ENCODE results near the gene FOXA3.
"Not testable (repeated sequence)": the region's sequence is repeated elsewhere in the genome, so short reads cannot be mapped to it uniquely, and the experiment has no call there.

The FOXA3 gene

DNA sequence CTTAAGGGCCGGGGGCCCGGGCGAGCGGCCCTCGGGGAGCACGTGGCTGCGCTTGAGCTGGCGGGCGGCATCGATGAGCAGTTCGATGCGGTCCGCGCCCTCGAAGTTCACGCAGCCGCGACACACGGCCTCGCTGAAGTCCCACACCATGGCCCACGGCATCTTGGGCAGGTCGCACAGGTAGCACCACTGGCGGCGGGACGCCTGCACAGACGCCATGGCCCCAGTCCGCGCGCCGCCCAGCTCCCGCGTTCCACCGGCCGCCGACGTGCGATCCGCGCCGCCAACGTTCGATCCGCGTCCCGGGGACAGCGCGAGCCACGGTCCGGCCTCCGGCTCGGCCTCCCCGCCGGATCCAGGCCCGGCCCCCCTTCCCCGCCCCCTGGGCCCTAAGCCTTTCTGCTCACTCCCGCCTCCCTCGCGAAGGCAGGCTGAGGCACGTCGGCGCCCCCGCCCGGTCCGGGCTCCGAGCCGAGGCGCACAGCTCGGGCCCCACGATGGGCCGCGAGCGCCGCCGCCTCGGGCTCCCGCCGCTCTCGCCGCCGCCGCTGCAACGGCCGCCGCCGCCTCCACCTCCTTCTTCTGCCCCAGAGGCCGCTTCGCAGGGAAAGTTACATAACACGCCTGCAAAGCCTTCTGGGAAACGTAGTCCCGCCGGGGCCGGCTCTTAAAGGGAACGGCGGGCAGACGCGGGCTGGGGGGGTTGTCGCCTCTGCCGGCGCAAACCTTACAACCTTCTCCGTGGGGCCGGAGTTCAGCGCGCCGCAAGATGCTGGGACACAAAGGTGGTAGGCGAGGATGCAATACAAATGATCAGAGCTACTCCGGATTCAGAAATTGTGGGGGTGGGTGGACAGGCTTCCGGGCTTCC, 21.7 kb downstream of the FOXA3 start, which contains the start of gene IRF2BP1:
Gene IRF2BP1 (minus strand): TSS at position 586 of the 871 bp plus-strand sequence. CDS start 367 bp downstream, at position 219.
- peak within 1 kb of the TSS; percentile 66 for H3K4me3 ChIP-seq (ENCODE audit: low read depth, low read length)

GRCh38 chr19:45886427-45887199, 22.5 kb downstream of the FOXA3 start:
- peak; percentile 75 for DNase-seq (ENCODE audit: low read depth)
- peak overlapping the region; percentile 66 for H3K4me3 ChIP-seq (ENCODE audit: low read depth, low read length)

More for the DNA sequence above, 21.7 kb downstream of the FOXA3 start, which contains the start of gene IRF2BP1:
- peak; percentile 79 for DNase-seq (ENCODE audit: low read depth)

DNA sequence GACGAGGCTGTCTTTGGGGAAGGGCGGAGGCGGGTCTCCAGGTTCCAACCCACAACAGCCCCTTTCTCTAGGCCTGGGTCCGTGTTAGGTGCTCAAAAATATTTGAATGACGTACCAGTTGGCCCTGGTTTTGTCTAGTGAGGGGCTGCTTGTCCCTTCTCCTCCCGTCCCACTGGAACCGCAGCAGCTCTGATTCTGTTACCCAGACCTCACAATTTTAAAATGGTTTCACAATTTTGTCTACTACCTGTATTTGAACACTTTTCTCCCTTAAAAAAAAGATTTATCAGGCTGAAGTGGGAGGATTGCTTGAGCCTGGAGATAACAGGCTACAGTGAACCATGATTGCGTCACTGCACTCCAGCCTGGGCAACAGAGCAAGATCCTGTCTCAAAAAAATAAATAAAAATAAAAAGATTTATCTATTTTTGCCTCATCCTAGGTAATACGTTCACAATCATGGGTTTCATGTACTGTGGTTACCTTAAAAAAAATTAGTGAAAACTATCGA, 23.1 kb downstream of the FOXA3 start:
- no peak for DNase-seq (ENCODE audit: low read depth)
- H3K4me3 ChIP-seq (ENCODE audit: low read depth, low read length) = peak overlapping the region; percentile 66

GRCh38 chr19:45889210-45889885, 25.2 kb downstream of the FOXA3 start:
- no peak for DNase-seq (ENCODE audit: low read depth)

DNA sequence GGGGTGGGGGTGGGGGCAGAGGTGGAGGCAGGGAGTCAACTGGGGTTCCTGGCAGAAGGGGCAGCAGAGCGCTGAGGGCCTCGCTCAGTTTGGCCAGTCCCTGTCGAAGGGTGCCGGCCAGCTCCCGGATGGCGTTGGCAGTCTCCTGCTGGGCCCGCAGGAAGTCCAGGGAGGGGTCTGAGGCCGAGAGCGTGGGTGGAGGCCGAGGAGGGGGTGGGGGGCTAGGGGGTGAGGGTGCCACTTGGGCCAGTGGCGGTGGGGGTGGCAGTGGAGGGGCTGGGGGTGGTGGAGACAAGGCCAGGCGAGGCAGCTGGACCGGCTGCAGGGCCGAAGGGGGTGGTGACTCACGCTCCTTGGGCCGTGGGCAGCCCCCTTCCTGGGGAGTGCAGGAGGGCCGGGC, 26.8 kb downstream of the FOXA3 start:
- DNase-seq (ENCODE audit: low read depth) = no peak
- no peak overlapping the region for H3K4me3 ChIP-seq (ENCODE audit: low read depth, low read length)

More at GRCh38 chr19:45889210-45889885, 25.2 kb downstream of the FOXA3 start:
- no peak overlapping the region for H3K4me3 ChIP-seq (ENCODE audit: low read depth, low read length)

DNA sequence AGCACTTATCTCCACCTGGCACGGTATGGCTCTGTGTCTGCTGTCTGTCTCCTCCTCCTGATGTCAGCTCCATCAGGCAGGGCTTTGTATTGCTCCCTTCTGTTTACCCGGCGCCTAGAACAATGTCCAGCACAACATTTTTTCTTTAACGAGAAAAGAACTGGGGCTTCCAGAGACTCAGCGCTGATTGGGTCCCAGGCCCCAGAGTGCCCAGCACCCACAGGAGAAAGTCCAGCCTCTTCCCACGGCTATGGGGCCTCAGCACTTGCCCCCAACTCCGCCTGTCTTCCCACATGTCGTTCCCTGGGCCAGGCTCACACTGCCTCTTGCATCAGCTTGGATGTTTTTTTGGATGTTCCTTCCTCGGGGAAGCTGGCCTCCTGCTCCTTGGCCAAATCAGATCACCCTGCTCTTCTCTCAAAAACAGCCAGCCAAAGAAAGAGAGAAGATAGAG, 31.4 kb downstream of the FOXA3 start:
- no peak overlapping the region for H3K4me3 ChIP-seq (ENCODE audit: low read depth, low read length)
- DNase-seq (ENCODE audit: low read depth) = no peak

DNA sequence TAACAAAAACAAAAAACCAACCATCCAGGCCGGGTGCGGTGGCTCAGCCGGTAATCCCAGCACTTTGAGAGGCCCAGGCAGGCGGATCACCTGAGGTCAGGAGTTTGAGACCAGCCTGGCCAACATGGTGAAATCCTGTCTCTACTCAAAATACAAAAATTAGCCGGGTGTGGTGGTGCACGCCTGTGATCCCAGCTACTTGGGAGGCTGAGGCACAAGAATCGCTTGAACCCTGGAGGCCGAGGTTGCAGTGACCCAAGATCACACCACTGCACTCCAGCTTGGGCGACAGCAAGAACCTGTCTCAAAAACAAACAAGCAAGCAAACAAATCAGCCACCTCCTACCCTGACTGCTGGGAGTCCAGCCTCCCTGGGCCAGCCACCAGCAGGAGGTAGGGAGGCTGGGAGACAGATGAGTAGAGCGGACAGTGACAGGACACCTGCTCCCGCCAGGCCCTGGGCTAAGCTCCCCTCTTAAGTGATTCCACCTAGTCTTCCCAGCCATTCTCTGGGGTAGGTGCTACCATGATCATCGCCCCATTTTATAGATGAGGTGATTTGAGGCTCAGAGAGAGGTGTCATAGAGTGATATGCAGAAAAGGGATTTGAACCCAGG, 32.0 kb downstream of the FOXA3 start:
- not testable (repeated sequence) for DNase-seq (ENCODE audit: low read depth); H3K4me3 ChIP-seq (ENCODE audit: low read depth, low read length)

DNA sequence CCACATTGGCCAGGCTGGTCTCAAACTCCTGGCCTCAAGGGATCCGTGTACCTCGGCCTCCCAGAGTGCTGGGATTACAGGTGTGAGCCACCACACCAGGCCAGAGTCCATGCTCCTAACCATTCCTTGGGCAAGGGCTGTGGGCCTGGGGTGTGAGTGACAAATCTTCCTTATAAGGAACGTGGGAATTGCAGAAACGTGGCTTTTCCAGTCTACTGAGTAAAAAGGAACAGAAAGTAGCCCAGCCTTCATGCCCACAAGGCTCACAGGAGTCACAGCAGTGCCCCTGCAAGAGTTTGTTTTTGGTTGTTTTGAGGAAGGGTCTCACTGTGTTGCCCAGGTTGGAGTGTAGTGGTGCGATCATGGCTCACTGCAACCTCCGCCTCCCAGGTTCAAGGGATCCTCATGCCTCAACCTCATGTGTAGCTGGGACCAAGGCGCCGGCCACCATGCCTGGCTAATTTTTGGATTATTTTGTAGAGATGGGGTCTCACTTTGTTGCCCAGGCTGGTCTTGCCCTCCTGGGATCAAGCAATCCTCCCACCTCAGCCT, 33.2 kb downstream of the FOXA3 start:
- no peak overlapping the region for H3K4me3 ChIP-seq (ENCODE audit: low read depth, low read length)
- DNase-seq (ENCODE audit: low read depth) = no peak

DNA sequence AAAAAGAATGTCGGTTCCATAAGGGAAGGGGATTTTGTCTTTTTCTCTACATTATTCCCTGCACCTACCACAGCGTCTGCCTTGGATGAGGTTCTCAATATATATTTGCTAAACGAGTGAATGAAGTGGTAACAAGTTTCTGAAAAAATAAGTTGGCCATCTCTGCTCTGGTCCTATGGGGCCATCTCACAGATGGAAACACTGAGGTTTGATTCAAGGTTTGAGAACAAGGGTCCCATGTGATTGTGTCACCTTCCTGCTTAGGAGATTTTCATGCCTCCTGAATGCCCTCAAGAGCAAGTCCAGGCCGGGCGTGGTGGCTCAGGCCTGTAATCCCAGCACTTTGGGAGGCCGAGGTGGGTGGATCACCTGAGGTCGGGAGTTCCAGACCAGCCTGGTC, 35.1 kb downstream of the FOXA3 start:
- no peak overlapping the region for H3K4me3 ChIP-seq (ENCODE audit: low read depth, low read length)
- no peak for DNase-seq (ENCODE audit: low read depth)

- DNase-seq (ENCODE audit: low read depth) = no peak
- no peak overlapping the region for H3K4me3 ChIP-seq (ENCODE audit: low read depth, low read length)
Measured at GRCh38 chr19:45899919-45900589, 35.9 kb downstream of the FOXA3 start.

GRCh38 chr19:45900738-45901431, 36.8 kb downstream of the FOXA3 start:
- H3K4me3 ChIP-seq (ENCODE audit: low read depth, low read length) = peak overlapping the region; percentile 83
- no peak for DNase-seq (ENCODE audit: low read depth)

DNA sequence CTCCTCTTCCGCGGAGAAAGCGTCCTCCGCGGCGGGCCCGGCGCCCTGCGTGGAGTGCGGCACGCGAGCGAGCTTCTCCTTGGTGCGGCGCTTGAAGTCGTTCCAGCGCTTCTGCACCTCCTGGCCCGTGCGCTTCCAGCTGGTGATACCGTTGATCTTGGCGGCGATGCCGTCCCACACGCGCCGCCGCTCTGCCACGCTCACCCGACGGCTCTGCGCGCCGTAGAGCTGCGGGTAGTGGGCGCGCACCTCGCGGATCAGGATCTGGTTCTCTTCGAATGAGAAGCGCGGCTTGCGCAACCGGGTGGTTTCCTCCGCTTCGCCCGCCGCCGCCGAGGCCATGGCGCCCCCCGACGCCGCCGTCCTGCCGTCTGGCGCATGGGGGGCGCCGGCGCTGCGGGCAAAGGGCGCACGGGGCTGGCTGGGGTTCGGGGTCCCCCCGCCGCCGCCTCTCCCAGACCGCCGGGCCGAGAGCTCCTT, 37.3 kb downstream of the FOXA3 start:
- DNase-seq (ENCODE audit: low read depth) = no peak
- peak overlapping the region; percentile 83 for H3K4me3 ChIP-seq (ENCODE audit: low read depth, low read length)

GRCh38 chr19:45901912-45902650, 38.0 kb downstream of the FOXA3 start, which contains the start of gene MYPOP:
MYPOP (minus strand) TSS chr19:45902613; CDS start chr19:45901773, 840 bp downstream.
- no peak for DNase-seq (ENCODE audit: low read depth)
- H3K4me3 ChIP-seq (ENCODE audit: low read depth, low read length) = peak within 1 kb of the TSS; percentile 83

DNA sequence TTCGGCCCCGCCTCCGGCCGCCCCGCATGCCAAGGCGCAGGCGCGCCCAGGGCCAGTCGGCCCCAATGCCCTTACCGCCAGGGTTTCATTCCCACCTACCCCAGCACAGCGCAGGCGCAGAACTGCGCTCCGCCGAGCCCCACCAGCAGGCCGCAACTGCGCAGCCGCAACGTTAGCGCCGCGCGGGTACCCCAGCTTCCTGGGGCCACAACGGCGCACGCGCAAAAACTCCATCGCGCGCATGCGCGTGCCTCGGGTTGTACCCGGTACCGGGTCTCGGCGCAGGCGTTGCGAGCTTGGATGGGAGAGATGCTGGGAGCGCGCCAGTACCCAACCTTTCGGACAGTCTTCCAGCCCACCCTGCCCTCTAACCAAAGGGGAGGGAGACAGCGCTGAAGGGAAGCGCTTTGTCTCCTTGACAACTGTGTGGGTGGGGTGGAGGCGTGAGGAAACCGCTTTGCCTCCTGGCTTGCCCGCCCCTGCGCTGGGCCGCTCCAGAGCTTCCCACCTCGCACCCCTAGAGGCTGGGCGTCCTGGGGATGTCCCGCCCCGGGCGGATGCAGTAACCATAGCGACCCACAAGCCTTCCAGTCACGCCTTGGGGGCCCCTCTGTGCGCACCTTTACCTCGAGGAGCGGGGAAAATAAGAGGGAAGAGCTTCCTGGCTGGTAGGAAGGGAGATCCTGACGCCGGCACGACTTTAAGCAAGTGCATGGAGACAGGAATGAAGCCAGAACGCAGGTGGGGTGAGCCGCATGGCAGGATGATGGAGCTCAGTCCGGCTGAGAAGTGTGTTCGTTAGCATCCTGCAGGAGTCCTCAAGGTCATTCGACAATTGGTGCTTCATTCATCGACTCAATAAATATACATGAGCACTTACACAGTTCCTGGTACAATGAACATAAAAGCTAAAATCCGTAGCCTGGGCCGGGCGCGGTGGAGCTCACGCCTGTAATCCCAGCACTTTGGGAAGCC, 38.8 kb downstream of the FOXA3 start:
- H3K4me3 ChIP-seq (ENCODE audit: low read depth, low read length) = peak overlapping the region; percentile 83
- peak; percentile 79 for DNase-seq (ENCODE audit: low read depth)

DNA sequence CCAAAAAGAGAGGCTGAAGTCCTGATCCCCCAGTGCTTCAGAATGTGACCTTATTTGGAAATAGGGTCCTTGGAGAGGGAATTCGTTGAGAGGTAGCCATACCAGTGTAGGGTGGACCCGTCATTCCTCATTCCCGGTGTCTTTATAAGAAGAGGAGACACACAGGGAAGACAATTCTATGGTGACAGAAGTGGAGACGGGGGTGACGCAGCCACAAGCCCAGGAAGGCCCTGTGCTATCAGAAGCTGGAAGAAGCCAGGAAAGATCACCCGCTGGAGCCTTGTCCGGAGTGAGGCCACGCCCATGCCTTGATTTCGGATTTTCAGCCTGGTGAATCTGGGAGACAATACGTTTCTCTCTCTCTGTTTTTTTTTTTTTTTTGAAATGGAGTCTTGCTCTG, 40.9 kb downstream of the FOXA3 start:
- DNase-seq (ENCODE audit: low read depth) = no peak
- no peak overlapping the region for H3K4me3 ChIP-seq (ENCODE audit: low read depth, low read length)

- H3K4me3 ChIP-seq (ENCODE audit: low read depth, low read length) = no peak overlapping the region
- DNase-seq (ENCODE audit: low read depth) = no peak
Measured at GRCh38 chr19:45906221-45906620, 42.1 kb downstream of the FOXA3 start.
